Measurements from ENCODE around the gene OR10C1.

The OR10C1 gene

GRCh38 chr6:29486577-29486976 lies 47.5 kb downstream of the OR10C1 start:
- DNase-seq (ENCODE audit: low spot score): no peak
- no peak for TF ChIP-seq CTCF (IDR thresholded peaks at IDR 0.05; ENCODE audit: borderline replicate concordance, control extremely low read depth, extremely low read depth, insufficient read depth, missing control alignments)
- in situ Hi-C loops (cut with MboI; ENCODE audit: low sequenced_read_pairs, unreplicated experiment): no loop called here

- DNase-seq (ENCODE audit: low spot score): no peak
- in situ Hi-C loops (cut with MboI; ENCODE audit: low sequenced_read_pairs, unreplicated experiment): no loop called here
- TF ChIP-seq CTCF (IDR thresholded peaks at IDR 0.05; ENCODE audit: borderline replicate concordance, control extremely low read depth, extremely low read depth, insufficient read depth, missing control alignments): no peak
These were observed 48.0 kb downstream of the OR10C1 start for GRCh38 chr6:29487131-29487530.

GRCh38 chr6:29487660-29488059 lies 48.6 kb downstream of the OR10C1 start, which contains the start of gene MAS1L:
Gene MAS1L (minus strand): TSS chr6:29487956. CDS start chr6:29487902, 54 bp downstream.
- no peak for DNase-seq (ENCODE audit: low spot score)
- in situ Hi-C loops (cut with MboI; ENCODE audit: low sequenced_read_pairs, unreplicated experiment): no loop called here
- TF ChIP-seq CTCF (IDR thresholded peaks at IDR 0.05; ENCODE audit: borderline replicate concordance, control extremely low read depth, extremely low read depth, insufficient read depth, missing control alignments): no peak

- in situ Hi-C loops (cut with MboI; ENCODE audit: low sequenced_read_pairs, unreplicated experiment): no loop called here
- TF ChIP-seq CTCF (IDR thresholded peaks at IDR 0.05; ENCODE audit: borderline replicate concordance, control extremely low read depth, extremely low read depth, insufficient read depth, missing control alignments): no peak
- no peak for DNase-seq (ENCODE audit: low spot score)
These were observed 49.8 kb downstream of the OR10C1 start for GRCh38 chr6:29488874-29489273.

- TF ChIP-seq CTCF (IDR thresholded peaks at IDR 0.05; ENCODE audit: borderline replicate concordance, control extremely low read depth, extremely low read depth, insufficient read depth, missing control alignments): no peak
- DNase-seq (ENCODE audit: low spot score): no peak
- in situ Hi-C loops (cut with MboI; ENCODE audit: low sequenced_read_pairs, unreplicated experiment): no loop called here
These were observed 50.2 kb downstream of the OR10C1 start for GRCh38 chr6:29489286-29489685.

GRCh38 chr6:29490055-29490454 lies 50.9 kb downstream of the OR10C1 start:
- in situ Hi-C loops (cut with MboI; ENCODE audit: low sequenced_read_pairs, unreplicated experiment): no loop called here
- no peak for DNase-seq (ENCODE audit: low spot score)
- no peak for TF ChIP-seq CTCF (IDR thresholded peaks at IDR 0.05; ENCODE audit: borderline replicate concordance, control extremely low read depth, extremely low read depth, insufficient read depth, missing control alignments)

- no peak for DNase-seq (ENCODE audit: low spot score)
- in situ Hi-C loops (cut with MboI; ENCODE audit: low sequenced_read_pairs, unreplicated experiment): no loop called here
- TF ChIP-seq CTCF (IDR thresholded peaks at IDR 0.05; ENCODE audit: borderline replicate concordance, control extremely low read depth, extremely low read depth, insufficient read depth, missing control alignments): no peak
These were observed 51.4 kb downstream of the OR10C1 start for GRCh38 chr6:29490552-29490951.

Data from GM13976 (cell line).